Peyer's patch (tissue), 4 donors: ENCODE measurements around the gene EPO.

Source experiments
- POLR2A ChIP-seq, 2 donors: fragments of 450-650 bp; IDR thresholded peaks; one replicate each; pipeline ENCODE4 v1.5.1; 2017; ENCODE audit warnings: antibody characterized with exemption in 2 of 2, mild to moderate bottlenecking in 2 of 2, moderate library complexity in 2 of 2
- TF ChIP-seq, protein P1 (sequence below), 6 experiments: fragments of 450-650 bp in 4 of 6; fragments of 200-600 bp in 2 of 6; sonication (generic) in 1 of 6; IDR thresholded peaks; one replicate each; pipeline ENCODE4 v1.5.1; 2017 to 2019; ENCODE audit warnings: antibody characterized with exemption in 6 of 6, mild to moderate bottlenecking in 3 of 6, moderate library complexity in 1 of 6

- TF ChIP-seq, protein P1, sequence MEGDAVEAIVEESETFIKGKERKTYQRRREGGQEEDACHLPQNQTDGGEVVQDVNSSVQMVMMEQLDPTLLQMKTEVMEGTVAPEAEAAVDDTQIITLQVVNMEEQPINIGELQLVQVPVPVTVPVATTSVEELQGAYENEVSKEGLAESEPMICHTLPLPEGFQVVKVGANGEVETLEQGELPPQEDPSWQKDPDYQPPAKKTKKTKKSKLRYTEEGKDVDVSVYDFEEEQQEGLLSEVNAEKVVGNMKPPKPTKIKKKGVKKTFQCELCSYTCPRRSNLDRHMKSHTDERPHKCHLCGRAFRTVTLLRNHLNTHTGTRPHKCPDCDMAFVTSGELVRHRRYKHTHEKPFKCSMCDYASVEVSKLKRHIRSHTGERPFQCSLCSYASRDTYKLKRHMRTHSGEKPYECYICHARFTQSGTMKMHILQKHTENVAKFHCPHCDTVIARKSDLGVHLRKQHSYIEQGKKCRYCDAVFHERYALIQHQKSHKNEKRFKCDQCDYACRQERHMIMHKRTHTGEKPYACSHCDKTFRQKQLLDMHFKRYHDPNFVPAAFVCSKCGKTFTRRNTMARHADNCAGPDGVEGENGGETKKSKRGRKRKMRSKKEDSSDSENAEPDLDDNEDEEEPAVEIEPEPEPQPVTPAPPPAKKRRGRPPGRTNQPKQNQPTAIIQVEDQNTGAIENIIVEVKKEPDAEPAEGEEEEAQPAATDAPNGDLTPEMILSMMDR (IDR thresholded peaks at IDR 0.05): no peak
- TF ChIP-seq POLR2A (IDR thresholded peaks at IDR 0.05): no peak
These were observed 36.4 kb upstream of the EPO start for GRCh38 chr7:100683659-100684533.
